HL-60 (cell line): Measurements from ENCODE around the gene LRRC25.

ENCODE experiments used
- DNase-seq, 2 experiments: peaks; one replicate each; pipeline ENCODE4 v3.0.0-alpha.2; 2010 to 2020; ENCODE audit warnings: low read depth in 1 of 2, low spot score in 1 of 2
- H3K27ac ChIP-seq: fragments of 250-450 bp; sonication (Bioruptor Pico); replicated peaks from 2 replicates; pipeline ENCODE4 v1.5.1; 2020; ENCODE audit warnings: mild to moderate bottlenecking, moderate library complexity
- H3K27me3 ChIP-seq: fragments of 250-450 bp; sonication (Bioruptor Pico); 2 replicates; pipeline ENCODE4 v1.5.1; 2021; ENCODE audit warnings: mild to moderate bottlenecking, moderate library complexity; ENCODE audit not compliant: insufficient read depth, poor library complexity, severe bottlenecking
- H3K4me3 ChIP-seq: replicated peaks from 2 replicates; pipeline ENCODE4 v1.5.1; 2011; ENCODE audit warnings: mild to moderate bottlenecking, control low read depth, low read length; ENCODE audit not compliant: insufficient read depth
- GABPA ChIP-seq: IDR thresholded peaks from 2 replicates; pipeline ENCODE4 v1.6.1; 2012; ENCODE audit warnings: low read depth
- POLR2AphosphoS5 ChIP-seq: IDR thresholded peaks from 2 replicates; pipeline ENCODE4 v1.6.1; 2012; ENCODE audit warnings: low read depth
- SPI1 ChIP-seq: IDR thresholded peaks from 2 replicates; pipeline ENCODE4 v1.6.1; 2012; ENCODE audit warnings: low read depth, mild to moderate bottlenecking, borderline replicate concordance
- TF ChIP-seq, protein P1 (sequence below): IDR thresholded peaks from 2 replicates; pipeline ENCODE4 v1.6.1; 2012; ENCODE audit warnings: low read depth; ENCODE audit not compliant: insufficient replicate concordance
- TF ChIP-seq, protein P2 (sequence below): IDR thresholded peaks from one replicate; pipeline ENCODE4 v1.5.1; 2011; ENCODE audit warnings: low read length, control low read depth, inconsistent platforms; ENCODE audit not compliant: insufficient read depth

LRRC25 gene

DNA sequence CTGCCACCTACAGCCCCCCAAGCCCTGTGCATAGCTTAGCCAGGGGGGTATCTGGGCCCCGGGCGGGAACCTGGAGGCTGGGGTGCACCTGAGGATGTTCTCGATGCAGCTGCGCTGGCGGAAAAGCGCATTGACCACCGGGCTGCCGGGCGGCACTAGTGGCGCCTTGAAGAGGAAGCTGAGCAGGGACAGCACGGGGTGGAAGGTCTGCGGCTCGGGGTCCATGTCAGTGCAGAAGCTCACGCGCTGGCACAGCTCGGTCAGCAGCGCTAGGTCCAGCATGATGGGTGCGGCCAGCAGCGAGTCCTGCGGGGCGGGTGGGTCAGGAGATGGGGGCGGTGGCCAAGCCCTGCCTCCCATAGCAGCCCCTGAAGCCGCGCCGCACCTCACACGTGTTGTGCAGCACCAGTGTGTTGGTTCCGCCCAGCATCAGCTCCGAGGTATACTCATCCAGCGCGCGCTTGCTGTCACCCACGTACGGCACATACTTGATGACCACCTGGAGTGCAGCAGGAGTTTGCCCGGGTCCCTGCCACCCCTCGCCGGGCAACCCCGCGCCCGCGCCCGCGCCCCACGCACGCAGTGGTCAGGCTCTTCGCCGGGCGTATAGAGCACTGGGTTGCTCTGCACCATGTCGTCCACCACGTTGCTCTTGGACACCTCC, 37.9 kb upstream of the LRRC25 start:
- H3K4me3 ChIP-seq, result no peak overlapping the region
- peaks cover 4% of the 10 kb centered on the region for H3K27me3 ChIP-seq
- H3K27ac ChIP-seq, result no peak overlapping the region
- no peak for DNase-seq
- TF ChIP-seq GABPA, result no peak
- no peak for TF ChIP-seq SPI1
- TF ChIP-seq, protein P1, sequence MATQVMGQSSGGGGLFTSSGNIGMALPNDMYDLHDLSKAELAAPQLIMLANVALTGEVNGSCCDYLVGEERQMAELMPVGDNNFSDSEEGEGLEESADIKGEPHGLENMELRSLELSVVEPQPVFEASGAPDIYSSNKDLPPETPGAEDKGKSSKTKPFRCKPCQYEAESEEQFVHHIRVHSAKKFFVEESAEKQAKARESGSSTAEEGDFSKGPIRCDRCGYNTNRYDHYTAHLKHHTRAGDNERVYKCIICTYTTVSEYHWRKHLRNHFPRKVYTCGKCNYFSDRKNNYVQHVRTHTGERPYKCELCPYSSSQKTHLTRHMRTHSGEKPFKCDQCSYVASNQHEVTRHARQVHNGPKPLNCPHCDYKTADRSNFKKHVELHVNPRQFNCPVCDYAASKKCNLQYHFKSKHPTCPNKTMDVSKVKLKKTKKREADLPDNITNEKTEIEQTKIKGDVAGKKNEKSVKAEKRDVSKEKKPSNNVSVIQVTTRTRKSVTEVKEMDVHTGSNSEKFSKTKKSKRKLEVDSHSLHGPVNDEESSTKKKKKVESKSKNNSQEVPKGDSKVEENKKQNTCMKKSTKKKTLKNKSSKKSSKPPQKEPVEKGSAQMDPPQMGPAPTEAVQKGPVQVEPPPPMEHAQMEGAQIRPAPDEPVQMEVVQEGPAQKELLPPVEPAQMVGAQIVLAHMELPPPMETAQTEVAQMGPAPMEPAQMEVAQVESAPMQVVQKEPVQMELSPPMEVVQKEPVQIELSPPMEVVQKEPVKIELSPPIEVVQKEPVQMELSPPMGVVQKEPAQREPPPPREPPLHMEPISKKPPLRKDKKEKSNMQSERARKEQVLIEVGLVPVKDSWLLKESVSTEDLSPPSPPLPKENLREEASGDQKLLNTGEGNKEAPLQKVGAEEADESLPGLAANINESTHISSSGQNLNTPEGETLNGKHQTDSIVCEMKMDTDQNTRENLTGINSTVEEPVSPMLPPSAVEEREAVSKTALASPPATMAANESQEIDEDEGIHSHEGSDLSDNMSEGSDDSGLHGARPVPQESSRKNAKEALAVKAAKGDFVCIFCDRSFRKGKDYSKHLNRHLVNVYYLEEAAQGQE, result no peak
- TF ChIP-seq, protein P2, sequence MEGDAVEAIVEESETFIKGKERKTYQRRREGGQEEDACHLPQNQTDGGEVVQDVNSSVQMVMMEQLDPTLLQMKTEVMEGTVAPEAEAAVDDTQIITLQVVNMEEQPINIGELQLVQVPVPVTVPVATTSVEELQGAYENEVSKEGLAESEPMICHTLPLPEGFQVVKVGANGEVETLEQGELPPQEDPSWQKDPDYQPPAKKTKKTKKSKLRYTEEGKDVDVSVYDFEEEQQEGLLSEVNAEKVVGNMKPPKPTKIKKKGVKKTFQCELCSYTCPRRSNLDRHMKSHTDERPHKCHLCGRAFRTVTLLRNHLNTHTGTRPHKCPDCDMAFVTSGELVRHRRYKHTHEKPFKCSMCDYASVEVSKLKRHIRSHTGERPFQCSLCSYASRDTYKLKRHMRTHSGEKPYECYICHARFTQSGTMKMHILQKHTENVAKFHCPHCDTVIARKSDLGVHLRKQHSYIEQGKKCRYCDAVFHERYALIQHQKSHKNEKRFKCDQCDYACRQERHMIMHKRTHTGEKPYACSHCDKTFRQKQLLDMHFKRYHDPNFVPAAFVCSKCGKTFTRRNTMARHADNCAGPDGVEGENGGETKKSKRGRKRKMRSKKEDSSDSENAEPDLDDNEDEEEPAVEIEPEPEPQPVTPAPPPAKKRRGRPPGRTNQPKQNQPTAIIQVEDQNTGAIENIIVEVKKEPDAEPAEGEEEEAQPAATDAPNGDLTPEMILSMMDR, result no peak
- TF ChIP-seq POLR2AphosphoS5, result no peak

DNA sequence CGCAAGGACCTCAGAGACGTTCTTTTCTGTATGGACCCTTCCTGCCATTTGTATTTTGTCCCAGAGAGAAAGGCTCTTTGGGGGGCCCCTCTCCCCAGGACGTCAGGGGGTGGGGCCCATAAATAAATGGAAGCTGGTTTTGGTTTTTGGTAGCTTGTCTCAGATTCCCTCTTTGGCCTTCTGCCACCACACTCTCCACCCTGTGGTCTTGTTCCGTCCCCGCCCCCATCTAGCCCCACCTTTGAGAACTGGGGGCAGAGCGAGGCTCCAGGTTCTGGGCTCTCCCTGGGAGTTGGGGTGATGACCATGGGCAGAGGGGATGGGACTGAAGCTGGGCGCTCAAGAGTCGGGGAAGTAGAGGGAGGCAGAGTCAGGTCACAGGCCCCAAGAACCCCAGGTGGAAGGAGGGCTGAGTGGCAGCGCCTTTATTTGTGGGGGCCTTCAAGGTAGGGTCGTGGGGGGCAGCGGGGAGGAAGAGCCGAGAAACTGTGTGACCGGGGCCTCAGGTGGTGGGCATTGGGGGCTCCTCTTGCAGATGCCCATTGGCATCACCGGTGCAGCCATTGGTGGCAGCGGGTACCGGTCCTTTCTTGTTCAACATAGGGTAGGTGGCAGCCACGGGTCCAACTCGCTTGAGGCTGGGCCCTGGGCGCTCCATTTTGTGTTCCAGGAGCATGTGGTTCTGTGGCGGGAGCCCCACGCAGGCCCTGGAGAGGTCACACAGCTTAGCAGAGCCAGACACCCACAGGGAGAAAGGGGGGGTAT, 37.2 kb upstream of the LRRC25 start:
- no peak for DNase-seq
- Histone ChIP-seq H3K27me3 (peaks cover 4% of the 10 kb centered on the region), H3K27ac (no peak overlapping the region), H3K4me3 (no peak overlapping the region)
- TF ChIP-seq, protein P2, result no peak
- TF ChIP-seq, protein P1, result no peak
- TF ChIP-seq POLR2AphosphoS5, result no peak
- TF ChIP-seq GABPA, result no peak

DNA sequence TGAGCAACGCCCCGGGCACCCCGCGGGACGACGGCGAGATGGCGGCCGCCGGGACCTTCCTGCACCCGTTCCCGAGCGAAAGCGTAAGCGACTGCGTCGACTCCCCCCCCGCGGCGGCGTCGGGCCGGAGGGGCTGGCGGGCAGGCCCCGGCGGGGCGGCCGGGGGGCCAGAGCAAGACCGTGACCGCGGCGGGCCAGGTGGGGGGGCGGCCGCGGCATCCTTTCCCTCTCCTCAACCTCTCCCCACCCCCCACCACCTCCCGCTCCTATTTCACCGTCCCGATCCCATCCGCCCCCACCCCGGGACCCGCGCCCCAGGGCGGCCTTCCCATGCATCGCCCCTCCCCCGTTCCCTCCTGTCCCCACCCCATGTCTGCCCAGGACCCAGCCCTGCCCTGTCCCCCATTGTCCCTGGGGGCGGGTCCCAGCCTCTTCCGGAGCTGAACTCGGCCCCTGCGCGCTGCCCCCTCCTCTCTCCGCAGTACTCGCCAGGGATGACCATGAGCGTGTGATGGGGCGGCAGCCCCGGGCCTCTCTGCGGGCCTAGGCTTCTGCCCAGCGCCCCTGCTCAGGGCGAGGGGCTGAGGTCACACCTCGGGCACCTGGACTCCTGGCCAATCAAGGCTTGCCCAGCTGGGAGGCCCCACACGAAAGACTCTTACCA, 36.4 kb upstream of the LRRC25 start:
- no peak for DNase-seq
- H3K27me3 ChIP-seq, result peaks cover 4% of the 10 kb centered on the region
- no peak overlapping the region for H3K27ac ChIP-seq
- TF ChIP-seq, protein P2, result no peak
- TF ChIP-seq GABPA, result no peak
- TF ChIP-seq SPI1, result no peak
- TF ChIP-seq POLR2AphosphoS5, result no peak
- TF ChIP-seq, protein P1, result no peak
- no peak overlapping the region for H3K4me3 ChIP-seq
